Stimulated activated CD4-positive, alpha-beta T cell treated with anti-CD3 and anti-CD28 coated beads, Interleukin-12 subunit alpha, Interleukin-12 subunit beta, amount 100 ng/mL, for 4 hours (primary cell): ENCODE data around the gene POLG2.
A peak's percentile ranks its signal among the peaks of the same experiment; 100 is the strongest.

ENCODE experiments used
- DNase-seq: peaks from one replicate; pipeline ENCODE4 v3.0.0-alpha.2; 2020

Gene POLG2

GRCh38 chr17:64496786-64497564 is at the start of gene POLG2:
Gene POLG2 (minus strand): TSS chr17:64497054. CDS start chr17:64496968, 86 bp downstream.
- peak; percentile 94 for DNase-seq

GRCh38 chr17:64544742-64545141 is 47.9 kb upstream of the POLG2 start:
- no peak for DNase-seq

- no peak for DNase-seq
These were observed 43.4 kb upstream of the POLG2 start for GRCh38 chr17:64540118-64540776.

GRCh38 chr17:64538508-64539130 is 41.8 kb upstream of the POLG2 start:
- no peak for DNase-seq

GRCh38 chr17:64537488-64537887 is 40.6 kb upstream of the POLG2 start:
- no peak for DNase-seq

GRCh38 chr17:64536913-64537312 is 40.1 kb upstream of the POLG2 start:
- DNase-seq: no peak

- no peak for DNase-seq
These were observed 38.5 kb upstream of the POLG2 start for GRCh38 chr17:64535357-64535756.

- DNase-seq: peak; percentile 1
These were observed 37.3 kb upstream of the POLG2 start for GRCh38 chr17:64534187-64534586.

GRCh38 chr17:64533784-64534183 is 36.9 kb upstream of the POLG2 start:
- no peak for DNase-seq

GRCh38 chr17:64532409-64532808 is 35.6 kb upstream of the POLG2 start:
- no peak for DNase-seq

- no peak for DNase-seq
These were observed 35.1 kb upstream of the POLG2 start for GRCh38 chr17:64531955-64532371.

- no peak for DNase-seq
These were observed 32.4 kb upstream of the POLG2 start for GRCh38 chr17:64529221-64529620.

- no peak for DNase-seq
These were observed 31.1 kb upstream of the POLG2 start for GRCh38 chr17:64527914-64528313.

- DNase-seq: no peak
These were observed 23.5 kb upstream of the POLG2 start for GRCh38 chr17:64520359-64520758.

- no peak for DNase-seq
These were observed 22.7 kb upstream of the POLG2 start for GRCh38 chr17:64519601-64520000.

- DNase-seq: no peak
These were observed 19.0 kb upstream of the POLG2 start for GRCh38 chr17:64515829-64516228.

GRCh38 chr17:64515419-64515818 is 18.6 kb upstream of the POLG2 start:
- no peak for DNase-seq

- DNase-seq: no peak
These were observed 12.3 kb upstream of the POLG2 start for GRCh38 chr17:64509179-64509578.

GRCh38 chr17:64508683-64509082 is 11.8 kb upstream of the POLG2 start:
- DNase-seq: no peak

GRCh38 chr17:64507413-64507782 is 10.5 kb upstream of the POLG2 start:
- no peak for DNase-seq

GRCh38 chr17:64506576-64507412 is 9.9 kb upstream of the POLG2 start, which contains the start of gene CEP95:
Gene CEP95 (plus strand): TSS chr17:64506977. CDS start chr17:64507098, 121 bp downstream.
- DNase-seq: peak; percentile 90

GRCh38 chr17:64506201-64506575 is 9.3 kb upstream of the POLG2 start, which contains the start of gene DDX5:
Gene DDX5 (minus strand): TSS chr17:64506289. CDS start chr17:64506119, 170 bp downstream.
- DNase-seq: peak; percentile 96
